GM19099 (cell line): ENCODE data around the gene FZD1.

Experiments used
- POLR2A ChIP-seq: IDR thresholded peaks from 3 replicates; pipeline ENCODE4 v1.6.1; 2011; ENCODE audit warnings: low read depth; ENCODE audit not compliant: insufficient read length; ENCODE audit errors: extremely low read depth

The FZD1 gene

DNA sequence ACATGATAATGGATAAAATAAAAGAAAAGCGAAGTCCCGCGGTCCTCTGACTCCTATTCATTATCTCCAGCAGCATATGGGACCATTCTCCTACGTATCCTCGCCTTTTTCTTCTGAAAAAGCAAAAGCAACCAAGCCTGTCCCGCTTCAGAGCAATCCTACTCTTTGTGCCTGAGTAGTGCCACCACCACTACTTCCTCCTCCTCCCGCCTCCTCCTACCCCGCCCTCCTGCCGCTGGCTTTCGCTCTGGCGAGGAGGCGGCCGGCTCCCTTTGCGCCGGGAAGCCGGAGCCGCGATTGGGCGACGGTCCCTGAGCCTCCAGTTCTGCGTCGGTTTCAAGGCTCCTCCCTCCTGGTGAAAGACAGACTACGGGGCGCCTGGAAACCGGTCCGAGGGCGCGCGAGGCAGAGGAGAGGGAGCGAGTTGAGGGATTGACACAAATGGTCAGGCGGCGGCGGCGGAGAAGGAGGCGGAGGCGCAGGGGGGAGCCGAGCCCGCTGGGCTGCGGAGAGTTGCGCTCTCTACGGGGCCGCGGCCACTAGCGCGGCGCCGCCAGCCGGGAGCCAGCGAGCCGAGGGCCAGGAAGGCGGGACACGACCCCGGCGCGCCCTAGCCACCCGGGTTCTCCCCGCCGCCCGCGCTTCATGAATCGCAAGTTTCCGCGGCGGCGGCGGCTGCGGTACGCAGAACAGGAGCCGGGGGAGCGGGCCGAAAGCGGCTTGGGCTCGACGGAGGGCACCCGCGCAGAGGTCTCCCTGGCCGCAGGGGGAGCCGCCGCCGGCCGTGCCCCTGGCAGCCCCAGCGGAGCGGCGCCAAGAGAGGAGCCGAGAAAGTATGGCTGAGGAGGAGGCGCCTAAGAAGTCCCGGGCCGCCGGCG lies at the start of gene FZD1:
Gene FZD1 (plus strand): TSS at position 388 of the 878 bp plus-strand sequence. CDS start 448 bp downstream, at position 836.
- TF ChIP-seq POLR2A, result peak; percentile 23

DNA sequence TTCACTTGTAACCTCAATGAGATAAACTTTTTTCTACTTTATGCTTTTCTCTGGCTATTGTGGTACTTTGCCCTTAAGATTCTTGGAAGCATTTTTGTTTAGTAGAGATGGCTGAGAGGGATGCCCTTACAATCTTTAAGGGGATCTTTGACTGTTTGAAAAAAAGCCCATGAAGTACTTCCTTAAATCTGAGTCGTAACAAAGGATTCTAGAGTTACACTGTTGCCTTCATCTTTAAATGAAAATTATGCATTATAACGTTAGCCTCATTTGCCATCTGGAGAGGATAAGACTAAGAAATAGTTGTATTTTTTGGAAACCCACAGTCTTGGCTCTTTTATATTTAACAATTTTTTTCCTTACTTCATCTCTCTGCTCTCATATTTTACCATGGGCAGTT lies 37.8 kb upstream of the FZD1 start:
- TF ChIP-seq POLR2A, result no peak

DNA sequence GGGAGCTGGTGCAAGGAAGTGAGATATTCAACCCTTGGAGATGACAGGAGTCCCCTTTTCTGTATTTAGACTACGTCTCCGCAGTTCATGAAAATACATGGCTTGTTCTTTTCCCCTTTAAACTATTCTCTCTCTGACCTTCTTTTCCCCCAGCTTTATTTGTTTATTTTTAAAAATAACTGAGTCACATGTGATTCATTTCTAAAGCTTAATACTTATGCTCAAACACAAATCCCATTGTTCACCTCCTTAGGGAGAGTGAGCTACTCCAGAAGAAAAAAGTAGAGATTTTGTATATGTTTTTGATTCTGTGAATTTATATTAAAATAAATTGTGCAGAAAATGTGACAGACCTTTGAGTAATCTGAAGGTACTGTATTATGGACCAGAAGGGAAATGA lies 35.9 kb upstream of the FZD1 start:
- no peak for TF ChIP-seq POLR2A

DNA sequence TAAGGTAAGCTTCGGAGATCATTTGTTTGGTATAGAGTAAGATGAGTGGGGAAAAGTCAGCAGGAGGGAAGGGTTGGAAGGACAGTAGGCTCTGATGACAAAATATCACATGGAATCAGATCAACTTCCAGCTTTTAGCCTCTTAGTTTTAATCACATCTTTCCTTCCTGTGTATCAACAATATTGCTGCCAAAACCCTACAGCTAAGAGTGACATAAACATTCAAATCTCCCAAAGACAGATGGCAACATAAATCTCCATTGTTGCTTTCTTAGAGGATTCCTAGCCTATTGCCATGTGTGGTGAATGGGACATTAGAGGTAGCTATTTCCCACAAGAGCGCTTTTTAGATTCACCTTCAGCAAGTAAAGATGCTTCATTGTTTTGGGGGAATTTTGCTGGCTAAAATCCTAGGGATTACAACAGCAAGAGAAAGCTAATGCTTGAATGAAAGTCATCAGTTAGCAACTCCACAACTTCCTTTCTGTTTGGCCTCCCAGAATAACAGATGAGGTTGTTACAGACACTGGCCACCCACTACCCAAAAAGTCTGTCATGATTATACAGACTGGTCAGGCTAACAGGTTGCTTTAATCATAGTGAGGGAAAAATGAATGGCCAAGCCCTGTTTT lies 35.2 kb upstream of the FZD1 start:
- TF ChIP-seq POLR2A, result no peak

DNA sequence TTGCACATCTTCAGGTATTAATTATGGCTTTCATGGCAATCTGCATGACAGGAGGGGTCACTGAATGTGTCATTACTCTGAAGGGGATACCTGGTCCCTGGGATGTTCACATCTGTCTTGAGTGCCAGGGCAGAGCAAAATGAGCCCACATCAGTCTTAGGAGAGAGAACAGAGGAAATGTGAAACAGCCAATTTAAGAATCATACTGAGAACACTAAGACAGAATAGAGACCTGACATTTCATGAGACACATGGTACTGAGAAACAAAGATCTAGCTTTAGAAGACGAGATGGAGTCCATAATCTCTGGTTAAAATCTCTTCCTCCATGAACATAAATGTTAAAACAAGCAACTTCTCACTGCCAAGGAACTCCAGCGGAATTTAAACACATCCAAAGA lies 34.1 kb upstream of the FZD1 start:
- no peak for TF ChIP-seq POLR2A

DNA sequence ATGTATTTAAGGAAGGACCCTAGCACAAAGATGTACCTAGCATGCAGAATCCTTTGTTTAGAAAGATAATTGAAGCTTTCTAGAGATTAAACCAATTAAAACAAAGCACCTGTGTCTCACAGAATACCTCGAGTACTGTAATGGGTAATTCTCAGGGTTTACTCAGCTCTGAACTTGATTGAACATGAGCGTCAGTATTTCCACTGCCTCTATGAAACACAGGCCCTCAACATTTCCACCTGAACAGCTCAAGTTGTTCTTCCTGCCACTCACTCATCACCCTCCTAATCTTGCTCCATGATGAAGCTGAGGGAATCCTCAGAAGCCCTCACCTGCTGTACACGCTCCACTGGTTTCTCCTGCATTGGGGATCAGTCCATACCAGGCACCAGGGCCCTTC lies 33.7 kb upstream of the FZD1 start:
- TF ChIP-seq POLR2A, result no peak

DNA sequence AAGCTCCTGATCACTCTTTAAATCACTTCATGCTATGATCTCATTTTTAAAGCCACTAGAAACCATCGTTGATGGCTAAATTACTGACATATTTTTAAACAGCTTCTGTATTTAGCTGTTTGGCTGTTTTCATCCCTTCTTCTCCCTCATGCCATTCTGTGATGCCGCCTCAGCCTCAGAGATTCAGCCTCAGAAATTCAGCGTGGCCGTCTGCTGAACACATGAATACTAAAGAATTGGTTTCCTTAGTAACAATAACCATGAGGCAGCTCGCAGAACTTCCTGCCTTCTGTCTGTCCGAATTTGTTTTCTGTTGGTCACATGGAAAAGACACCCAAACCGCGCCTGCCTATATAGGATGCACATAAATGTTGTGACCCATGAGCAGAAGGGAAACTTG lies 31.0 kb upstream of the FZD1 start:
- no peak for TF ChIP-seq POLR2A

DNA sequence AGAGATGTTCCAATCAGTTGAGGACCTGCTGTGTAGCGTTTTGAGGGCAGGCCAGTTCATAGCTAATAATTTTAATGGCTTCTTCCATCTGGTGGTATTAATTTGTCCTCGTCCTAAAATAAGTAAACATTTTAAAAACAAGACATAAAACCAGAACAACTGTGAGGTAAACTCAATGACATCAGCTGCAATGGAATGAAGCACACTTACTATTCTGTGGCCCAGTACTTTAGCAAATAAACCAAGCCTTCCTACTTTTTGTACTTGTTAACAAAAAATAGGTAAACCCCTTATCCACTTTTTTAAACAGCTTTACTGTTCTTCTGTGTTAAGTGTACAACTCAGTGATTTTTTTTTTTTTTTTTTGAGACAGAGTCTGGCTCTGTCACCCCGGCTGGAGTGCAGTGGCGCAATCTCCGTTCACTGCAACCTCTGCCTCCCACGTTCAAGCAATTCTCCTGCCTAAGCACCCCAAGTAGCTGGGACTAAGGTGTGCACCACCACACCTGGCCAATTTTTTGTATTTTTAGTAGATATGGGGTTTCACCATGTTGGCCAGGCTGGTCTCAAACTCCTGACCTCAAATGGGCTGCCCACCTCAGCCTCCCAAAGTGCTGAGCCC lies 28.9 kb upstream of the FZD1 start:
- TF ChIP-seq POLR2A, result no peak

DNA sequence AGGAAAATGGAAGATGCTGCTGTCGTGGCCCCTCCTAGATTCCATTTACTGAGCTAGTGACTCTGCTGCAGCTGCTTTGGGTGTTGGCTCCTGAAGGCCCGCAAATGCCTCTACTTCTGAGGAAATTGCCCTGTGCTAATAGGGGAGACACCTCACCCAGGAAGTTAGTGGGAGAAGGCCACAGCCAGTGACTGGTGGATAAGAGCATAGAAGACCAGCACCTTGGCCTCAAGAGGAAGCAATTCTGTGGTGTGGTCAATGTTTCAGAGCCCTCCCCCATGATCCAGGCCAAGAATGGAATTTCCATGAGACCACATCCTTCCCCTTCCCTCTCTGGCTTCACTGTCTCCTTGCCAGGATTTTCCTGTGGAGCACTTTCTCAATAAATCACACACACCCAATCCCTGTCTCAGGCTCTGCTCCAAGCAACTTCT lies 25.0 kb upstream of the FZD1 start:
- no peak for TF ChIP-seq POLR2A

DNA sequence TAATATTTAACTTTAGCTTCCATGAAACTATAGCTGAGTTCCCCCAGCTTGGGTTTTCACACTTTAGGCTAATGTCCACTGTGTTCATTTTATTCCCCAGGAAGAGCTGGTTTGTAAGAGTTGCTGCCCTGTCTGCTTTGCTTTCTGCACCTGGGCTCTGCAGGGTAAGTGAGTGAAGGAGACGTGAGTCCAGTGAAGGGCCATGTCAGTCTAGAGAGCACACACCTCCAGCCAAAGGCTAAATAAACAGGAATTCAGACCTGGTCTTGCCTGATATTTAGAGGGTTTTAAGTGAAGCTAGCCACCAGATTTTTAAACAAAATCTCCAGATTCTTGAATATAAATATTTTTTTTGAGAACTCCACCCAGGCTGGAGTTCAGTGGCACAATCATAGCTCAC lies 24.5 kb upstream of the FZD1 start:
- no peak for TF ChIP-seq POLR2A

DNA sequence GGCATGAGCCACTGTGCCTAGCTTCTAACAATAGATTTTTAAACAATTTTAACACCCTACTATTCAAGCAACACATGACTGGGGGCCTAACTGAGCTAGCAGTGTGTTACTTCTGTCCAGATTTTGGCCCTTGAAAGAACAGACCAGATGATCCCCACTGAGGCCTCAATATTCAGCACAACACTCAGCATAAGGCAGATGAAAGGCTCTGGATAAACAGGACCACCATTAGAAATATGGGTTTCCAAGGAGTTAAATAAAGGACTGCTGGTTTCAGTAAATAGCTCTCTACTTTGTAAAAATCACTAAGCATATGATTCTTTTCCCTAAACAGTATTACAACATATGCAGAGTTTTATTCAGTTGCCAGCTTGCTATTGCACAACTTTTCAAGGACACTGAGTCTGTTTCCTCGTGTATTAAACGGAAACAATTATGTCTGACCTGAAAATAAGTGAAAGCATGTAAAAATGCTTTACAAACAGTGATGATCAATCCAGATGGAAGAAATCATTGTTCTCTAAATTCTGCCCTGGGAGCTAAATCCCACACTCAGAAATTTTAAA lies 23.8 kb upstream of the FZD1 start:
- TF ChIP-seq POLR2A, result no peak

DNA sequence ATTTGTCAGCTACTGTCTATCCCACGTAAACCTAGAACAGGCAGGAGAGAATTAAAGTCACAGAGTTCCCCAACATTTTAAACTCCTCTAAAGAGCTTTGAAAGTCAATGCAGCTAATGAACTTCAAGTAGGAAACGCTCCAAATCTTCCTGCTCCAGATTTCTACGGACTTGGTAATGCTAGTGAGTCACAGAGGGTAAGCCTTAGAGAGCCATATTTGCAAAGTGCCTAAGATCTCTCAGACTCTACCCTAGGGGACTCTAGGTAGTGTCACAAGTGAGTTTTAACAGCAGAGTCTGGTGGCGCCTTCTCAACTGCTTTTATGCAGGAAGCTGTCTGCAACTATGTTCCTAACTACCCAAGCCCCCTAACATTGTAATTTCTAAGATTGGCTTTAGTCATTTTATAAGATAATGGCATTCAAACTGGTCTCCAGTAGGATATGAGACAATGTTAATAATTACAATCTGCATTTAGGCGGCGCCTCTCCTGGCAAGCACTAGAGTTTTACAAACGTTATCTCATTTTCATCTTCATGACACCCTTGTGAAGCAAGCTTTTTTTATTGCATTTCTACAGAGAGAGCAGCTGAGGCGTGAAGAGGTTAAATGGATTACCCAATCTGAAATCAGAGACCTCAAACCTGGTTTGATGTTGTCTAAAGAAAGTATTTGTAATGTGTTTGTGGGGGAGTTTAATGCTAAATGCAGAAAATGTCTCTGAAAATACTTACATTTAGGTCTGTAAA lies 22.0 kb upstream of the FZD1 start:
- no peak for TF ChIP-seq POLR2A

DNA sequence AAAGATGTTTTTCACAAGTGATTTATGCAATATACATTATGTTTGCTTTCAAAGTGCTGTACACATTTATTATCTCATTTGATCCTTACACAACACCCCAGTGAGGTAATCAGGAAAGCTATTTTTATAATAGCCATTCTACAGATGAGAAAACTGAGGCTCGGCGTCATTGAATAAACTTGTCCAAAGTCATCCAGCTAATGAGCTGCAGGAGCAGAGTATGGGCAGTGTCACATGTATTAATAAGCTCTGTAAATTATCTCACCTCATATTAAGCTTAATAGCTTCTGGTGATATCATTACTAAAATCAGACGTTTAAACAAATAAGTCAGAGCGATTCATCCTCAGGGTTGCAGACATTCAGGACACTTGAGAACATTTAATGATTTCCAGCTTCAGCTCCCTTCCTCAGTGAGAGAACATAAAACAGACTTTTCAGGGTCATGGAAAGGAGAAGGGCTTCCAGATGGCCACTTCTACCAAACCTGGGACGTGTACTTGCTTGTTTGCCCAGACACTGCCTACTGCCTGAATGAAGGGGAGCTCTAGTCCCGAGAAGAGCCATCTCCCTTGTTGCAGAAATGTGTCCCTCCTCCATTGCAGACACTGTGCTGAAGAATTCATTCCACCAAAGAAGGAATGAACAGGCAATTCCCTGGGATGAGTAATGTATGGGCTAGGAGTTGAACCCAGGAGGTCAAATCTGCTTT lies 20.5 kb upstream of the FZD1 start:
- TF ChIP-seq POLR2A, result no peak

DNA sequence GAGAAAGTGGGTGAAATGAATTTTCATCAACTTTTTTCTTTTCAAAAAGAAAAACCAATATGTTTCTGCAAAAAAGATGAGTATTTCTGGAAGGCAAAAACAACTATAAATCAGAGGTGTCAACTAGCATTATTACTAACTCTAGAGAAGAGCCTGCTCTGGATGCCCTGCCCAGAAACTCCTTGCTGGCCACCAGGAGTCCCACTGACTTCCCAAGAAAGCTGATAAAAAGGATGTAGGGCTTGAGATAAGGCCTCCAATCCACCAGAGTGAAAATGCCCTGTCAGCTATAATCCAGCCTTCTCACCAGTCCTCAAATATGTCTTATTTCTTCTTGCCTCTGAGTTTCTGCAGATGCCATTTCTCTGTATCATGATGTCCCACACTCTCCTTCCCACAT lies 16.7 kb upstream of the FZD1 start:
- no peak for TF ChIP-seq POLR2A
